Esophagus squamous epithelium (tissue), 4 donors: ENCODE results near the gene PFDN2.

Experiments
- POLR2A ChIP-seq, 4 donors: fragments of 450-650 bp; IDR thresholded peaks; one replicate each; pipeline ENCODE4 v1.6.1; 2017; ENCODE audit warnings: antibody characterized with exemption in 4 of 4, mild to moderate bottlenecking in 4 of 4, moderate library complexity in 3 of 4
- TF ChIP-seq, protein P1 (sequence below), 6 experiments: fragments of 450-650 bp in 4 of 6; fragments of 200-600 bp in 2 of 6; sonication (generic) in 2 of 6; IDR thresholded peaks; one replicate each; pipeline ENCODE4 v1.5.1; 2016 to 2019; ENCODE audit warnings: antibody characterized with exemption in 6 of 6, mild to moderate bottlenecking in 4 of 6, moderate library complexity in 4 of 6

GRCh38 chr1:161100556-161100955 lies 17.3 kb downstream of the PFDN2 start:
- TF ChIP-seq, protein P1, sequence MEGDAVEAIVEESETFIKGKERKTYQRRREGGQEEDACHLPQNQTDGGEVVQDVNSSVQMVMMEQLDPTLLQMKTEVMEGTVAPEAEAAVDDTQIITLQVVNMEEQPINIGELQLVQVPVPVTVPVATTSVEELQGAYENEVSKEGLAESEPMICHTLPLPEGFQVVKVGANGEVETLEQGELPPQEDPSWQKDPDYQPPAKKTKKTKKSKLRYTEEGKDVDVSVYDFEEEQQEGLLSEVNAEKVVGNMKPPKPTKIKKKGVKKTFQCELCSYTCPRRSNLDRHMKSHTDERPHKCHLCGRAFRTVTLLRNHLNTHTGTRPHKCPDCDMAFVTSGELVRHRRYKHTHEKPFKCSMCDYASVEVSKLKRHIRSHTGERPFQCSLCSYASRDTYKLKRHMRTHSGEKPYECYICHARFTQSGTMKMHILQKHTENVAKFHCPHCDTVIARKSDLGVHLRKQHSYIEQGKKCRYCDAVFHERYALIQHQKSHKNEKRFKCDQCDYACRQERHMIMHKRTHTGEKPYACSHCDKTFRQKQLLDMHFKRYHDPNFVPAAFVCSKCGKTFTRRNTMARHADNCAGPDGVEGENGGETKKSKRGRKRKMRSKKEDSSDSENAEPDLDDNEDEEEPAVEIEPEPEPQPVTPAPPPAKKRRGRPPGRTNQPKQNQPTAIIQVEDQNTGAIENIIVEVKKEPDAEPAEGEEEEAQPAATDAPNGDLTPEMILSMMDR (IDR thresholded peaks at IDR 0.05): no peak
- no peak for TF ChIP-seq POLR2A (IDR thresholded peaks at IDR 0.05)
